EL (cell line): ENCODE results near the gene TMPRSS7.

Experiments used
- DNase-seq: peaks from one replicate; pipeline ENCODE4 v3.0.0-alpha.2; 2016

TMPRSS7 gene

GRCh38 chr3:112129925-112130637 lies 95.5 kb downstream of the TMPRSS7 start:
- DNase-seq: no peak

- DNase-seq: no peak
Observed at GRCh38 chr3:112130638-112130993, 96.1 kb downstream of the TMPRSS7 start.
